ENCODE results near the gene MED28. TPM values are rescaled to one million over a fixed set of nuclear protein-coding genes. Genes with fewer than 3 reads are reported as not detected.

Gene MED28
- total and polyA plus RNA-seq, 2 of the 4 experiments (the other 2 are of a cell fraction) = 8.8 to 9.3 TPM

DNA sequence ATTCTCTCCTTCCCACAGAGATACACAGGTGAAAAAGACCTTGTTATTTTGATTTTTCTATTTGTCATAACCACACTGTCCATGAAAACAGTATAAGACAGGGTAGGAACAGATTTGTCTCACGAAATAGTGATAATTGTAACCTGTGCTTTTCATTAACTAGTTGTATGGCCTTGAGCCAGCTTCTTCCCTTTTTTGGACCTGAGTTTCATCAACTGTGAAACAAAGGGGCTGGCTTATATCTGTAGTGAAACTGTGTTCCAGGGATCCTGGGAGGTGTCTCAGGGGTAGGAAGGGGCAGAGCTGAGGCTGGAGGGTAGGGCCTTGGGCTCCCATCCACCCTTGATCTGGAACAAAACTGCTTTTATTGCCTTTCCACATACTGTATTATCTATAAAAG is 50.9 kb downstream of the MED28 start:
- Histone ChIP-seq H3K14ac (replicated peaks; ENCODE audit: low read depth, low read length) (no peak overlapping the region), H3K9ac (ENCODE audit: low read depth, low read length) (no peak overlapping the region), H2AK5ac (ENCODE audit: low read depth, low read length) (no peak overlapping the region), H3K4me3 (ENCODE audit: insufficient read depth, low read depth, low read length) (no peak overlapping the region), H3K56ac (ENCODE audit: extremely low read depth, insufficient read depth, low read length) (no peak overlapping the region), H3K36me3 (ENCODE audit: control insufficient read depth, insufficient read depth, low read length) (no peaks in the 10 kb centered on the region), H3K4me1 (ENCODE audit: control insufficient read depth, insufficient read depth, low read length) (no peaks in the 10 kb centered on the region), H3K9me1 (ENCODE audit: insufficient read depth, low read length) (no peaks in the 10 kb centered on the region), H2AFZ (replicated peaks; ENCODE audit: low read length, poor library complexity) (no peak overlapping the region), H2AK9ac (replicated peaks; ENCODE audit: low read depth, low read length, poor library complexity) (no peak overlapping the region), H4K5ac (ENCODE audit: low read depth, low read length) (no peak overlapping the region), H3K27me3 (ENCODE audit: control insufficient read depth, insufficient read depth, low read length) (peaks cover 2% of the 10 kb centered on the region; the same call in 1 of the 2 replicates), H3K4ac (ENCODE audit: low read depth, low read length) (no peak overlapping the region), H3K9me3 (ENCODE audit: control insufficient read depth, insufficient read depth, low read length) (no peaks in the 10 kb centered on the region), H4K8ac (ENCODE audit: low read depth in 2 of 2, low read length in 2 of 2) (no peak overlapping the region), H3K27ac (ENCODE audit: insufficient read depth, low read length) (no peak overlapping the region), H2BK5ac (ENCODE audit: low read depth, low read length, poor library complexity, severe bottlenecking) (no peak overlapping the region), H3K18ac (ENCODE audit: low read depth, low read length) (no peak overlapping the region), H2BK120ac (ENCODE audit: low read depth, low read length) (no peak overlapping the region), H2BK20ac (ENCODE audit: low read depth, low read length) (no peak overlapping the region), H4K91ac (ENCODE audit: insufficient read depth, low read depth, low read length) (no peak overlapping the region), H3K23ac (ENCODE audit: low read depth, low read length) (no peak overlapping the region), H3K79me1 (ENCODE audit: low read depth in 1 of 2, low read length in 2 of 2) (no peaks in the 10 kb centered on the region), H3K4me2 (ENCODE audit: low read depth, low read length) (no peak overlapping the region), H4K20me1 (ENCODE audit: insufficient read depth, low read length) (no peaks in the 10 kb centered on the region), H2BK15ac (ENCODE audit: low read depth, low read length) (no peak overlapping the region)
- no peak for ATAC-seq (ENCODE audit: low read depth)
- intact Hi-C loops (cut with micrococcal nuclease) = no loop called here
- no TSS peak for BruUV-seq (replicated peaks)
- in situ Hi-C loops (cut with MboI; ENCODE audit: low sequenced_read_pairs) = no loop called here
- dilution Hi-C loops (cut with HindIII; ENCODE audit: low sequenced_read_pairs, unreplicated experiment) = no loop called here
- DNase-seq = no peak
- CTCF ChIA-PET = no interaction called here
- WGBS, 2 experiments (ENCODE audit: extremely low coverage in 2 of 2, insufficient read length in 1 of 2) = 33% methylated on average over 1 of the region's 1 CpG; no CpG with 5 or more reads in 1 of the 2 experiments
- POLR2A ChIA-PET (ENCODE audit: unreplicated experiment) = no interaction called here
- no peak for TF ChIP-seq RCOR1 (IDR thresholded peaks at IDR 0.05; ENCODE audit: insufficient replicate concordance, low read length)
- TF ChIP-seq NFE2L2 (IDR thresholded peaks at IDR 0.05; ENCODE audit: low read depth, low read length) = no peak
- no peak for TF ChIP-seq POLR2A (IDR thresholded peaks at IDR 0.05; ENCODE audit: low read depth, low read length)
- TF ChIP-seq, protein P1, sequence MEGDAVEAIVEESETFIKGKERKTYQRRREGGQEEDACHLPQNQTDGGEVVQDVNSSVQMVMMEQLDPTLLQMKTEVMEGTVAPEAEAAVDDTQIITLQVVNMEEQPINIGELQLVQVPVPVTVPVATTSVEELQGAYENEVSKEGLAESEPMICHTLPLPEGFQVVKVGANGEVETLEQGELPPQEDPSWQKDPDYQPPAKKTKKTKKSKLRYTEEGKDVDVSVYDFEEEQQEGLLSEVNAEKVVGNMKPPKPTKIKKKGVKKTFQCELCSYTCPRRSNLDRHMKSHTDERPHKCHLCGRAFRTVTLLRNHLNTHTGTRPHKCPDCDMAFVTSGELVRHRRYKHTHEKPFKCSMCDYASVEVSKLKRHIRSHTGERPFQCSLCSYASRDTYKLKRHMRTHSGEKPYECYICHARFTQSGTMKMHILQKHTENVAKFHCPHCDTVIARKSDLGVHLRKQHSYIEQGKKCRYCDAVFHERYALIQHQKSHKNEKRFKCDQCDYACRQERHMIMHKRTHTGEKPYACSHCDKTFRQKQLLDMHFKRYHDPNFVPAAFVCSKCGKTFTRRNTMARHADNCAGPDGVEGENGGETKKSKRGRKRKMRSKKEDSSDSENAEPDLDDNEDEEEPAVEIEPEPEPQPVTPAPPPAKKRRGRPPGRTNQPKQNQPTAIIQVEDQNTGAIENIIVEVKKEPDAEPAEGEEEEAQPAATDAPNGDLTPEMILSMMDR (conservative IDR thresholded peaks at IDR 0.05; ENCODE audit: low read depth, low read length) = no peak
- TF ChIP-seq MAFK (IDR thresholded peaks at IDR 0.05; ENCODE audit: low read depth, low read length) = no peak
- TF ChIP-seq SMC3 (IDR thresholded peaks at IDR 0.05; ENCODE audit: low read depth, low read length) = no peak
